Esophagus squamous epithelium (tissue), 5 donors: ENCODE measurements around the gene PDLIM5. TPM values are rescaled to one million over a fixed set of nuclear protein-coding genes. Genes with fewer than 3 reads are reported as not detected.
A peak's percentile ranks its signal among the peaks of the same experiment; 100 is the strongest.

Source experiments
- DNase-seq: peaks from one replicate; lab custom pipeline; 2025; lab: John Stamatoyannopoulos, UW
- H3K27ac ChIP-seq, 4 donors: fragments of 200-600 bp; sonication (generic); one replicate each; pipeline ENCODE4 v1.5.1; 2016 to 2019; ENCODE audit warnings: mild to moderate bottlenecking in 1 of 4
- H3K27me3 ChIP-seq, 4 donors: fragments of 200-600 bp; sonication (generic); 1 replicate in 3 of 4; 2 replicates in 1 of 4; pipeline versions ENCODE4 v1.5.1 to v1.6.0; 2017 to 2021; ENCODE audit warnings: antibody characterized with exemption in 1 of 4
- H3K36me3 ChIP-seq, 3 donors: fragments of 200-600 bp; sonication (generic); one replicate each; pipeline ENCODE4 v1.5.1; 2016 to 2019
- H3K4me1 ChIP-seq, 3 donors: fragments of 200-600 bp; sonication (generic); one replicate each; pipeline ENCODE4 v1.5.1; 2017 to 2019
- H3K4me3 ChIP-seq, 4 donors: fragments of 200-600 bp; sonication (generic); 1 replicate in 3 of 4; 2 replicates in 1 of 4; pipeline ENCODE4 v1.5.1; 2016 to 2019; ENCODE audit warnings: mild to moderate bottlenecking in 2 of 4, moderate library complexity in 1 of 4
- H3K9me3 ChIP-seq, 3 donors: fragments of 200-600 bp; sonication (generic); one replicate each; pipeline ENCODE4 v1.5.1; 2016 to 2019
- CTCF ChIP-seq, 6 experiments: fragments of 450-650 bp in 4 of 6; fragments of 200-600 bp in 2 of 6; sonication (generic) in 2 of 6; IDR thresholded peaks; one replicate each; pipeline ENCODE4 v1.5.1; 2016 to 2019; ENCODE audit warnings: antibody characterized with exemption in 6 of 6, mild to moderate bottlenecking in 4 of 6, moderate library complexity in 4 of 6
- POLR2A ChIP-seq, 4 donors: fragments of 450-650 bp; IDR thresholded peaks; one replicate each; pipeline ENCODE4 v1.6.1; 2017; ENCODE audit warnings: antibody characterized with exemption in 4 of 4, mild to moderate bottlenecking in 4 of 4, moderate library complexity in 3 of 4
- WGBS, 2 donors: methylation state at CpG; one replicate each; pipeline ENCODE4 v1.1.5; 2018; 5-methylcytosine and 5-hydroxymethylcytosine counted together
- intact Hi-C: fragments of 100-400 bp; cut with DNase I; formaldehyde crosslinking; loops from one replicate; pipeline ENCODE4 v1.15.0; 2022
- total RNA-seq, 4 donors: library from RNA; depleted of rRNA; stranded (reverse); fragments of >200 nt; gene quantifications; one replicate each; pipeline ENCODE4 v1.1.0, GENCODE V29; 2016
- donor health status: DM: yes; HTN: yes; CAD: no.

PDLIM5 gene
- total RNA-seq, 4 donors from 2014 or later: 57.0 to 204 (median 157) TPM

DNA sequence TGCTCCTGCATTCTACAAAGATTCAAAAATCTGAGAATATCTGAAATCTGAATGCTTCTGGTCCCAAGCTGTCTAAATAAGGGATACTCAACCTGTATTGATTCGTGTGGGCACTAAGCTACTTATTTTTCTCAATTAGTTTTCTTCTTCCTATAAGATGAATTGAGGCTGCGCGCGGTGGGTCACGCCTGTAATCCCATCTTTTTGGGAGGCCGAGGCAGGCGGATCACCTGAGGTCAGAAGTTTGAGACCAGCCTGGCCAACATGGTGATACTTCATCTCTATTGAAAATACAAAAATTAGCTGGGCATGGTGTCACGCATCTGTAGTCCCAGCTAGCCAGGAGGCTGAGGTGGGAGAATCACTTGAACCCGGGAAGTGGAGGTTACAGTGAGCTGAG is 122.3 kb downstream of the PDLIM5 start:
- Histone ChIP-seq H3K36me3 (peaks cover 0 to 20% (median 0%) of the 10 kb centered on the region in 3 donors), H3K4me3 (no peak overlapping the region), H3K27ac (no peak overlapping the region), H3K27me3 (no peaks in the 10 kb centered on the region), H3K4me1 (peaks cover 0 to 26% (median 0%) of the 10 kb centered on the region in 3 donors), H3K9me3 (no peaks in the 10 kb centered on the region)
- no peak for DNase-seq
- intact Hi-C loops: no loop called here
- no peak for TF ChIP-seq POLR2A (IDR thresholded peaks at IDR 0.05)
- TF ChIP-seq CTCF (IDR thresholded peaks at IDR 0.05): no peak
- 81 to 95% methylated on average over 9 of the region's 9 CpGs for WGBS, 2 donors

- no peak overlapping the region for H3K4me3 ChIP-seq
- WGBS, 2 donors: 74 to 77% methylated on average over 3 of the region's 3 CpGs
- H3K36me3 ChIP-seq: peaks cover 0 to 20% (median 0%) of the 10 kb centered on the region in 3 donors
- DNase-seq: no peak
- no peaks in the 10 kb centered on the region for H3K9me3 ChIP-seq
- no peak overlapping the region for H3K27ac ChIP-seq
- no peak for TF ChIP-seq CTCF (IDR thresholded peaks at IDR 0.05)
- TF ChIP-seq POLR2A (IDR thresholded peaks at IDR 0.05): no peak
- H3K27me3 ChIP-seq: no peaks in the 10 kb centered on the region
- peaks cover 0 to 26% (median 0%) of the 10 kb centered on the region in 3 donors for H3K4me1 ChIP-seq
- intact Hi-C loops: no loop called here
Observed at GRCh38 chr4:94574616-94575015, 122.9 kb downstream of the PDLIM5 start.

GRCh38 chr4:94575652-94576051 is 123.9 kb downstream of the PDLIM5 start:
- peaks cover 0 to 20% (median 0%) of the 10 kb centered on the region in 3 donors for H3K36me3 ChIP-seq
- DNase-seq: no peak
- intact Hi-C loops: no loop called here
- WGBS, 2 donors: 93 to 94% methylated on average over 6 to 9 of the region's 10 CpGs
- no peak overlapping the region for H3K4me3 ChIP-seq
- peak overlapping the region in 1 of 4 donors; percentile 3 for H3K27ac ChIP-seq
- no peaks in the 10 kb centered on the region for H3K9me3 ChIP-seq
- TF ChIP-seq CTCF (IDR thresholded peaks at IDR 0.05) (no peak), POLR2A (IDR thresholded peaks at IDR 0.05) (no peak)
- H3K4me1 ChIP-seq: peaks cover 0 to 26% (median 0%) of the 10 kb centered on the region in 3 donors
- no peaks in the 10 kb centered on the region for H3K27me3 ChIP-seq

- H3K27ac ChIP-seq: no peak overlapping the region
- 51 to 58% methylated on average over 3 of the region's 3 CpGs for WGBS, 2 donors
- intact Hi-C loops: no loop called here
Observed at GRCh38 chr4:94576210-94576609, 124.5 kb downstream of the PDLIM5 start.

GRCh38 chr4:94577136-94577535 is 125.4 kb downstream of the PDLIM5 start:
- WGBS, 2 donors: 21 to 32% methylated on average over 1 of the region's 1 CpG

More at GRCh38 chr4:94576210-94576609, 124.5 kb downstream of the PDLIM5 start:
- Histone ChIP-seq H3K36me3 (peaks cover 0 to 20% (median 0%) of the 10 kb centered on the region in 3 donors), H3K27me3 (no peaks in the 10 kb centered on the region), H3K4me3 (no peak overlapping the region), H3K4me1 (peaks cover 0 to 26% (median 0%) of the 10 kb centered on the region in 3 donors), H3K9me3 (no peaks in the 10 kb centered on the region)
- TF ChIP-seq CTCF (IDR thresholded peaks at IDR 0.05) (no peak), POLR2A (IDR thresholded peaks at IDR 0.05) (no peak)
- no peak for DNase-seq

More at GRCh38 chr4:94577136-94577535, 125.4 kb downstream of the PDLIM5 start:
- H3K4me1 ChIP-seq: peaks cover 0 to 22% (median 0%) of the 10 kb centered on the region in 3 donors
- no peak for DNase-seq
- intact Hi-C loops: no loop called here
- H3K36me3 ChIP-seq: peaks cover 0 to 25% (median 0%) of the 10 kb centered on the region in 3 donors
- no peak overlapping the region for H3K4me3 ChIP-seq
- H3K9me3 ChIP-seq: no peaks in the 10 kb centered on the region
- H3K27ac ChIP-seq: no peak overlapping the region
- H3K27me3 ChIP-seq: no peaks in the 10 kb centered on the region
- TF ChIP-seq POLR2A (IDR thresholded peaks at IDR 0.05) (no peak), CTCF (IDR thresholded peaks at IDR 0.05) (no peak)
